ENCODE measurements around the gene HECW1.

Gene HECW1

GRCh38 chr7:43444711-43445578 is 332.5 kb downstream of the HECW1 start:
- DNase-seq, result no peak

GRCh38 chr7:43449577-43449976 is 337.1 kb downstream of the HECW1 start:
- no peak for DNase-seq

GRCh38 chr7:43450894-43451293 is 338.4 kb downstream of the HECW1 start:
- DNase-seq, result no peak

- DNase-seq, result peak; percentile 28
Observed at GRCh38 chr7:43454936-43455518, 342.6 kb downstream of the HECW1 start.

DNA sequence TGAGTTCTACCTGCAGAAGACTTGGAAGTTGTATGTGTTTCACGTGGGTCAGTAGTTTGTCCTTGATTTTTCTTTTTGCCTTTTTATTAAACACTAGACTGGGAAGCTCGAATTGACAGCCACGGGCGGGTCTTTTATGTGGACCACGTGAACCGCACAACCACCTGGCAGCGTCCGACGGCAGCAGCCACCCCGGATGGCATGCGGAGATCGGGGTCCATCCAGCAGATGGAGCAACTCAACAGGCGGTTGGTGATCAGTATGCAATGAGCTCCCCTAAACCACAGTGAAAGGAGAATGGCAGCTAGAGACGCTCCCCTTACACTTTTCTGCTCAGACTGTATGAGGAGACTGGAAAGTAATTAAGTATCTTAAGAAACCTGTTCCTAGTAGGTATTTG is 343.8 kb downstream of the HECW1 start:
- no peak for DNase-seq

- DNase-seq, result no peak
Observed at GRCh38 chr7:43458330-43459018, 346.0 kb downstream of the HECW1 start.

DNA sequence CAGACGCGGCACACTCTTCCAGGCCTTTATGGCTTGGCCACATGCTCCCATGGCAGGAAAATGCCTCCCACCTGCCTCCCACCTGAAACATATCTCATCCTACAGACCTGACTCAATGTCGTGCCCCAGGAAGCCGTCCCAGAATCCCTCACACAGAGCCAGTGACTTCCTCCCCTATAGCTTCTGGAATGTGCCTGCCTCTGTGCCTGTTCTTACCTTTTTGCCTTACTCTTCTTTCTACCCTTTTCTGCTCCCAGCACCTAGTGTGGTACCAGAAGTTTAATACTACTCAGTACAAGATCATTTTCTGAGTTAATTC is 346.5 kb downstream of the HECW1 start:
- no peak for DNase-seq

DNA sequence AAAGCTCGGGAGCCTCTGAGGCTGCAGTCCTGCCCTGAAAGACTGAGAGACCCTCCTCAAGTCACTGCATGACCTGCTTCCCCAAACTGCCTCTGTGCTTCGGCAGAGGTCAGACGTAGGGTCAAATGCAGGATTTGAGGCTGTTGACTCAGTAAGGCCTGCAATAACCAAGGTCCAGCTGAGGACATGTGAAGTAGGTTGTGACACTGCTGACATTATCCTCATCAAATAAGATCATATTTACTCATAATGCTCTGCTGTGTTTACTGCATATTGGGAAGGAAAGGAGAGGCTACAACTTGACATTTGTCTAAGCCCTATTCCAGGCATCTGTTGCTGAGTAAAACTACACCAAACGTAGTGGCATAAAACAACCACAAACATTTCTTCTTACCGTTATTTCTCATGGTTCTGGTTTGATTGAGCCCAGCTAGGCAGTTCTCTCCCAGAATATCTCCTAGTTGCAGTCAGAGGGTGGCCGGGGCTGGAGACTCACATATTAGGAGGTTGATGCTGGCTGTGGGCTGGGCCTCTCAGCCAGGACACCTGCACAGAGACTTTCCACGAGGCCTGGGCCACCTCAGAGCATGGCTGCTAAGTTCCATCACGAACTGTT is 348.4 kb downstream of the HECW1 start:
- DNase-seq, result no peak

- no peak for DNase-seq
Observed at GRCh38 chr7:43461349-43462024, 349.0 kb downstream of the HECW1 start.

GRCh38 chr7:43462836-43463235 is 350.4 kb downstream of the HECW1 start:
- DNase-seq, result no peak

DNA sequence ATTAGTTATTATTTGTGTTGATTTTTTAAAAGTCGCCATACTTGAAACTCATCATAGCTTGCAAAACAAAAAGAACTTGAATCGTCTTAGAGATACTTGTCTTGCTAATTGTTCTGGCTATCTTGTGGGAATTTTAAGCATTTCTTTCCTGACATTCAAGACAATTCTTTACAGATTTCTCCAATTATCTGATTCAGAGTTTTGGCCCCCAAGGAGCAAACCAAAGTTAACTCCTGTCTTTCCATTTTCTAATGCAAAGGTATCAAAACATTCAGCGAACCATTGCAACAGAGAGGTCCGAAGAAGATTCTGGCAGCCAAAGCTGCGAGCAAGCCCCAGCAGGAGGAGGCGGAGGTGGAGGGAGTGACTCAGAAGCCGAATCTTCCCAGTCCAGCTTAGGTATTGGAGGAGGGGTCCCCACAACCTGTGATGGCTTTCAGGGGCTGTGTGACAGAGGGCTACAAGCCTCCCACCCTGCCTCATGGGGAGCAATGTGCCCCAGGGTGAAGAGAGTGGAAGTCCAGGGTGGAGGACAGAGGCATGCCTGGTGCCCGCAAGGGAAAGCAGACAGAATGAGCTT is 351.0 kb downstream of the HECW1 start:
- DNase-seq, result no peak

DNA sequence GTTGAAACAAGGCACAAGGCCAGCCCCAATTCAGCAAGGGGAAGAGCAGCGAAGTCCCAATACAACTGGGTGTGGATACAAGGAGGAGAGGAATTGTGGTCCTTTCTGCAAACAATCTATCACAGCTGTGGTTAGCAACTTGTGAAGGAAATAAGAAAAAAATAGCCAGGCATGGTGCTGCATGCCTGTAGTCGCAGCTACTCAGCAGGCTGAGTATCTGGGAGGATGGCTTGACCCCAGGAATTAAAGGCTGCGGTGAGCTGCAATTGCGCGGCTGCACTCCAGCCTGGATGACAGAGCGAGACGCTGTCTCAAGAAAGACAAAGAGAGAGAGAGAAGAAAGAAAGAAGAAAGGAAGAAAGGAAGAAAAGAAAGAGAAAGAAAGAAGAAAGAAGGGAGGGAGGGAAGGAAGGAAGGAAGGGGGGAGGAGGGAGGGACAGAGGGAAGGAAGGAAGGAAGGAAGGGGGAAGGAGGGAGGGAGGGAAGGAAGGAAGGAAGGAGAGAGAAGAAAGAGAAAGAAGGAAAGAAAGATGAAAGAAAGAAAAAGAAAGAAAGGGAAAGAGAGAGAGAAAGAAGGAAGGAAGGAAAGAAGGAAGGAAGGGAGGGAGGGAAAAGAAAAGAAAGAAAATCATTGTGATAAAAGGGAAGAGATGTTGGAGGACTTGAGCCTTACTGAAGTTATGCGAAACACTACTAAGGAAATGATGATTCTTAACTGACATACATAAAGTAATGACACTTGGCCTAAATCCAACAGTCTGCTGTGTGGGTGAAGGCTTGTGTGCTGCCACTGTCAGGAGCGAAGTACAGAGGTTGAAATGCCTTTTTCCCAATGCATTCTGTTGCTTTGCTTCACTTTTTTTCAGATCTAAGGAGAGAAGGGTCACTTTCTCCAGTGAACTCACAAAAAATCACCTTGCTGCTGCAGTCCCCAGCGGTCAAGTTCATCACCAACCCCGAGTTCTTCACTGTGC is 353.4 kb downstream of the HECW1 start:
- no peak for DNase-seq

DNA sequence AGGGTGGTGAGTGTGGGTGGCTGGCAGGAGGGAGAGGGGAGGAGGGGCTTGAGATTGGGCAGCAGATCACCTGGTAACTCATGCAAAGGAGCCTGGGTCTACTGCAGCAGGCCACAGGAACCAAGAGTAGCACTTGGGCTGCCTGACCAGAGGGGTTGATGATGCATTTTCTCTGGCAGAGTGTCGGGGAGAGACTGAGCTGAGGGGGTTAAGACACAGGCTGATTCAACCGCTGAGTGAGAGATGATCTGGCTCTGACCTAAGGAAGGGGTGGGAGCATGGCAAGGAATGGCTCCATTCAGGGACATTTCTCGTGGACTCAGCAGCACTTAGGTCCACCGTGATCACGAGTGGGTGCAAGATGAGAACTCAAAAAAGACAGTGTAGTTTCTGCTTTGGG is 355.0 kb downstream of the HECW1 start:
- peak; percentile 44 for DNase-seq

DNA sequence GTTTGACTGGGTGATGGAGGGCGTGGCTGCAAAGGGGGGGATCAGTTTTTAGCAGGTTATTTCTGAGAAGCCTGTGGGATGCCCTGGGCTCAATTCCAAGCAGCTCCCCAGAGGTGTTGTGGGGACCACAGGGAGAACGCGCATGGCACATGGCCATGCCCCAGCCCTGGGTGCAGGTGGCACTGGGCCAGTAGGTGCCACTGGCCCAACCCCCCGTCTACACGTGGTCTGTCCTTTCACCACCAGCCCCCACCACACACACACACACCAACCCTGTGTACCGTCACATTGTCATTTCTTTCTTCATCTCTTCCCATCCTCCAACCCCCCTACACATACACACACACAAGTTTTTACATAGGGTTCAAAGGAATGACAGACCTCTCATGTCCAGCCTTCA is 355.4 kb downstream of the HECW1 start:
- no peak for DNase-seq

GRCh38 chr7:43469051-43469450 is 356.6 kb downstream of the HECW1 start:
- no peak for DNase-seq

GRCh38 chr7:43470110-43470509 is 357.7 kb downstream of the HECW1 start:
- no peak for DNase-seq

DNA sequence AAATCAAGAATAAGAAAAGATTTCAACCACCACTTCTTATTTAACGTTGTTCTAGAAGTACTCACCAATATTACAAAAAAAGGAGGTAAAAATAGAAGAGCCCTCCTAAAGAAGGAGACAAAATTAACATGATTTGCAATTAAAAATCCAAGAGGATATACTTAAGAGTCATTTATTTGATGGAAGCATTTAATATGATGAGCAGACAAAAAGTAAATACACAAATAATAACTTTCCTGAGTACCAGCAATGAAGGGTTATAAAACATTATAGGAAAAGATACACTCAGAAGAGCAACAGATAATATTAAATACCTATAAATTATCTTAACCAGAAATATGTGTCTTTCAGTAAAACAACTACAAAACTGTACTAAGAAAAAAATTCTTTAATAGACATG is 363.5 kb downstream of the HECW1 start:
- no peak for DNase-seq

GRCh38 chr7:43476896-43477295 is 364.4 kb downstream of the HECW1 start:
- no peak for DNase-seq

- no peak for DNase-seq
Observed at GRCh38 chr7:43479042-43479441, 366.6 kb downstream of the HECW1 start.

DNA sequence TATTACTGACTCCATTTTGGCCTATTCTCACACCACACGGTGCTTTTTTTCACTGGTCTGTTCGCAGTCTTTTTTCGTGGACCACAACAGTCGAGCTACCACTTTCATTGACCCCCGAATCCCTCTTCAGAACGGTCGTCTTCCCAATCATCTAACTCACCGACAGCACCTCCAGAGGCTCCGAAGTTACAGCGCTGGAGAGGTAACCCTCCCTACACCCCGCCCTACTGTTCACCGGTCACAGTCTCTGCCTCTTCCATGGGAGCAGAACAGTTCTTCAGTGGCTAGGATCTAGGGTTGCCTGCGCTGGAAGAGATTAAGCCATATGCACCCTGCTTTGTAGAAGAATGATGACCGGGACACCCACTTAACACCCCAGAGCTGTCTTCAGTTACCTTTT is 367.1 kb downstream of the HECW1 start:
- no peak for DNase-seq

DNA sequence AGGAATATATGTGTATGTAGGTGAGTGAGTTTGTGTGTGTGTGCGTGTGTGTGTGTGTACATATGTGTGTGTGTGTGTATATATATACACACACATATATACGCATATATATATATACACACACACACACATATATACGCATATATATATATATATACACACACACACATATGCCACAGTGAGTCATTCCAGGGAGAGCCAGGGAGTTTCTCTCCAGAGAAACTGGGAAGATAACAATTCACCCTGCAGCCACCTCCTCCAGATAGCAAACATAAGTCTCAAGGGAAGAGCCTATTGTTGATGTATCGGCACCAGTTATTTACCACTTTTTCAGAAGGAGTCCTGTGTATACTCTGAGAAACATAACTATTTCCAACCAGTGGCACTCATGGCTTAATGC is 368.1 kb downstream of the HECW1 start:
- DNase-seq, result no peak

Data from HCEC 1CT (cell line).